Stimulated activated naive CD8-positive, alpha-beta T cell treated with anti-CD3 and anti-CD28 coated beads, Interleukin-15, Interleukin-2, amounts not matched to agents 100 ng/mL and 50 ng/mL, for 24 hours (primary cell): Measurements from ENCODE around the gene PRKCE.

Experiments
- H3K27ac Mint-ChIP-seq: one replicate; pipeline ENCODE4 v1.8.0; 2021; ENCODE audit warnings: mild to moderate bottlenecking, mixed read lengths
- H3K27me3 Mint-ChIP-seq: one replicate; pipeline ENCODE4 v1.8.0; 2021; ENCODE audit warnings: mixed read lengths
- H3K36me3 Mint-ChIP-seq: one replicate; pipeline ENCODE4 v1.8.0; 2021; ENCODE audit warnings: low read depth, mixed read lengths
- H3K4me1 Mint-ChIP-seq: one replicate; pipeline ENCODE4 v1.8.0; 2021; ENCODE audit warnings: low read depth, mixed read lengths
- H3K4me3 Mint-ChIP-seq: one replicate; pipeline ENCODE4 v1.8.0; 2021; ENCODE audit warnings: mild to moderate bottlenecking, mixed read lengths
- H3K9me3 Mint-ChIP-seq: one replicate; pipeline ENCODE4 v1.8.0; 2021; ENCODE audit warnings: mixed read lengths

PRKCE gene

GRCh38 chr2:45806563-45807358 is 155.3 kb downstream of the PRKCE start:
- Mint-ChIP-seq H3K4me1 (no peaks in the 10 kb centered on the region), H3K36me3 (no peaks in the 10 kb centered on the region), H3K9me3 (no peaks in the 10 kb centered on the region), H3K27me3 (no peaks in the 10 kb centered on the region), H3K27ac (no peak overlapping the region), H3K4me3 (no peak overlapping the region)

- no peak overlapping the region for H3K27ac Mint-ChIP-seq
- H3K9me3 Mint-ChIP-seq = no peaks in the 10 kb centered on the region
- H3K27me3 Mint-ChIP-seq = no peaks in the 10 kb centered on the region
- H3K4me3 Mint-ChIP-seq = no peak overlapping the region
- no peaks in the 10 kb centered on the region for H3K4me1 Mint-ChIP-seq
- no peaks in the 10 kb centered on the region for H3K36me3 Mint-ChIP-seq
Observed at GRCh38 chr2:45808294-45808800, 156.9 kb downstream of the PRKCE start.

DNA sequence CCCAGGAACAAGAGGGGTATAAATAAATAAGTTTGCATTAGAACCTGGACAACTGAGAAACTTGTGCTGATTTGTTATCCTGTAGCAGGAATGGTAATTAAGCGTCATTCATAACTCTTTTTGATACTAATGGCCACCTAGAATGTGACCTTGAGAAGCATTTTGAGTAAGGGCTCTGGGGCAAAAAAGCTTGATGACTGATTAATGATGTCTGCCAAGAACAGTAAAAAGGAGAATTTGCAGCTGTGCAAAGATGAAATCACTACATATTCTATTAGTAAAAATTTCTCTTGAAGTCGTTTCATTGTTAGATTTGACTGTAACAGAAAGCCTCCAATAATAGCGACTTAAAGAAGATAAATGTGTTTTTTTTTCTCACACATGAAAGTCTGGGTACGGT is 157.7 kb downstream of the PRKCE start:
- no peak overlapping the region for H3K4me3 Mint-ChIP-seq
- H3K36me3 Mint-ChIP-seq = no peaks in the 10 kb centered on the region
- H3K9me3 Mint-ChIP-seq = no peaks in the 10 kb centered on the region
- no peaks in the 10 kb centered on the region for H3K27me3 Mint-ChIP-seq
- H3K27ac Mint-ChIP-seq = no peak overlapping the region
- H3K4me1 Mint-ChIP-seq = no peaks in the 10 kb centered on the region

- H3K4me3 Mint-ChIP-seq = no peak overlapping the region
- no peaks in the 10 kb centered on the region for H3K9me3 Mint-ChIP-seq
- H3K36me3 Mint-ChIP-seq = no peaks in the 10 kb centered on the region
- no peaks in the 10 kb centered on the region for H3K4me1 Mint-ChIP-seq
- no peak overlapping the region for H3K27ac Mint-ChIP-seq
- H3K27me3 Mint-ChIP-seq = no peaks in the 10 kb centered on the region
Observed at GRCh38 chr2:45812011-45812500, 160.6 kb downstream of the PRKCE start.

GRCh38 chr2:45813003-45813941 is 161.8 kb downstream of the PRKCE start:
- Mint-ChIP-seq H3K36me3 (no peaks in the 10 kb centered on the region), H3K4me1 (no peaks in the 10 kb centered on the region), H3K27me3 (no peaks in the 10 kb centered on the region), H3K27ac (no peak overlapping the region), H3K4me3 (no peak overlapping the region), H3K9me3 (no peaks in the 10 kb centered on the region)

DNA sequence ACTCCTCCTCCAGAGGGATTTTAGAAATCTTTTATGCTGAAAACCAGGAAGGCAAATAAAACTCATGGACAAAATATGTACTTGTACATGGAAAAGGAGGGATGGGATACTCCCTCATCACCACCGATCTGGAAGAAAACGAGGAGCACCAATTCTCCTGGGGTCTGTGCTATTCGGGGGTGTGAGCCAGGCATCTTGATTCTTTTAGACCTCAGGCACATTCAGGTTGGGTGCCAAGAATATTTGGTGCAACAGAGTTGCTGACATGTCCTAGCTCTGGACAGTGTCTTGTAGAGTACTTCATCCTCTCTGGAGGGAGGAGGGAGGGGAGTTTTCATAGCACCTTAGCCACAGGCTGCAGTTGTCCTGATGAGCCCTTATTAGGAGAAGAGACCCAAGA is 163.0 kb downstream of the PRKCE start:
- peaks cover 2% of the 10 kb centered on the region for H3K4me1 Mint-ChIP-seq
- H3K27ac Mint-ChIP-seq = no peak overlapping the region
- H3K36me3 Mint-ChIP-seq = no peaks in the 10 kb centered on the region
- no peaks in the 10 kb centered on the region for H3K9me3 Mint-ChIP-seq
- H3K4me3 Mint-ChIP-seq = no peak overlapping the region
- no peaks in the 10 kb centered on the region for H3K27me3 Mint-ChIP-seq

DNA sequence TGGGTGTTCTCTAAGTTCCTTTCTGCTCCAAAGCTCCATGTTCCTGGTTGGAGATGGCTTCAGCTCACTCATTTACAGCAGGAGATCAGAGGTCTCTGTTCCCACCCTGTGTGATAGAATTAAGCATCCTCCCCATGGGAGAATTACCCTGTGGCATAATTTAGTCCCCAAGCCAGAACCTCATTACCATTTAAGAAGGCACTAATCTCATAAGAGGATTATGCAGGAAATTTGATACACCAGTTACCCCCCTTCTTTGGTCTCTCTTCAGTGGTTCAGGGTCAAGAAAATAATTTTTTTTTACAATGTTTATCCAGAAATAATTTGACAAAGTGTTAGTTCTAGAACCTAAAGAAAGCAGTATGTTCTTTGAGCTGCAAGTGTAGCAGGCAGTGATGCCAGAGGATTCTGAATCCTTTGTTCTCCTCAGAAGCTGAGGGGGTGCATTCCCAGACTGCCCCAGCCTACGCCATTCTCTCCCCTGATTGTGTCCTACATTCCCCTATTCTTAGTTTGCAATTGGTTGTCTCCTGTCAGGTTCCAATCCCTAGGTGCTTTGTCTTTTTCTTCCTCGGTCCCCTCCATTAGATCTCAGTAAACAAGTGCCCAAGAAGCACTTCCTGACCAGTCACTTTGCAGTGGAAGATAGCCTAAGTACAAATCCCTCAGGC is 163.6 kb downstream of the PRKCE start:
- no peak overlapping the region for H3K27ac Mint-ChIP-seq
- peaks cover 8% of the 10 kb centered on the region for H3K4me1 Mint-ChIP-seq
- H3K9me3 Mint-ChIP-seq = no peaks in the 10 kb centered on the region
- no peak overlapping the region for H3K4me3 Mint-ChIP-seq
- no peaks in the 10 kb centered on the region for H3K27me3 Mint-ChIP-seq
- H3K36me3 Mint-ChIP-seq = no peaks in the 10 kb centered on the region

- Mint-ChIP-seq H3K36me3 (no peaks in the 10 kb centered on the region), H3K27me3 (no peaks in the 10 kb centered on the region), H3K9me3 (no peaks in the 10 kb centered on the region), H3K4me3 (no peak overlapping the region), H3K27ac (no peak overlapping the region), H3K4me1 (peaks cover 13% of the 10 kb centered on the region)
Observed at GRCh38 chr2:45816272-45816671, 164.8 kb downstream of the PRKCE start.

DNA sequence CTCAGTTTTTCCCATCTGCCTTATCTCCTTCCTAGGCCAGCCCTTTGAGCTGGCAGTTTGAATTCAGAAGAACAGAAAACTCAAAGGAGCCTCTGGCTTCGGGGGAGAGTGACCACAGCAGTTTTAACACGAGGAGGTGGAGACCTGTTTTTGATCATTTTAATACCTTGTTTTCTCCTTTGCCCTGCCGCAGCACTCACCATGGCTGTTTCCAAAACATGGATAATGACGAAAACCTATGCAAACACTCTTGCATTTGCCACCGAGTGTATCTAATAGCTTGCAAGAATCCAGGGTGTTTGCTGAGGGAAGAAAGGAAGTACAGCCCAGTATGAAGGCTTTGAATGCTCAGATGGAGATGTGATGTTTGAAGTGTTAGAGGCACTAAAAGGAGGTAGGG is 167.1 kb downstream of the PRKCE start:
- Mint-ChIP-seq H3K36me3 (no peaks in the 10 kb centered on the region), H3K27ac (no peak overlapping the region), H3K27me3 (no peaks in the 10 kb centered on the region), H3K4me1 (peaks cover 13% of the 10 kb centered on the region), H3K9me3 (no peaks in the 10 kb centered on the region), H3K4me3 (no peak overlapping the region)

GRCh38 chr2:45820048-45820447 is 168.6 kb downstream of the PRKCE start:
- Mint-ChIP-seq H3K36me3 (no peaks in the 10 kb centered on the region), H3K27me3 (no peaks in the 10 kb centered on the region), H3K4me1 (peaks cover 18% of the 10 kb centered on the region), H3K4me3 (no peak overlapping the region), H3K27ac (no peak overlapping the region), H3K9me3 (no peaks in the 10 kb centered on the region)

DNA sequence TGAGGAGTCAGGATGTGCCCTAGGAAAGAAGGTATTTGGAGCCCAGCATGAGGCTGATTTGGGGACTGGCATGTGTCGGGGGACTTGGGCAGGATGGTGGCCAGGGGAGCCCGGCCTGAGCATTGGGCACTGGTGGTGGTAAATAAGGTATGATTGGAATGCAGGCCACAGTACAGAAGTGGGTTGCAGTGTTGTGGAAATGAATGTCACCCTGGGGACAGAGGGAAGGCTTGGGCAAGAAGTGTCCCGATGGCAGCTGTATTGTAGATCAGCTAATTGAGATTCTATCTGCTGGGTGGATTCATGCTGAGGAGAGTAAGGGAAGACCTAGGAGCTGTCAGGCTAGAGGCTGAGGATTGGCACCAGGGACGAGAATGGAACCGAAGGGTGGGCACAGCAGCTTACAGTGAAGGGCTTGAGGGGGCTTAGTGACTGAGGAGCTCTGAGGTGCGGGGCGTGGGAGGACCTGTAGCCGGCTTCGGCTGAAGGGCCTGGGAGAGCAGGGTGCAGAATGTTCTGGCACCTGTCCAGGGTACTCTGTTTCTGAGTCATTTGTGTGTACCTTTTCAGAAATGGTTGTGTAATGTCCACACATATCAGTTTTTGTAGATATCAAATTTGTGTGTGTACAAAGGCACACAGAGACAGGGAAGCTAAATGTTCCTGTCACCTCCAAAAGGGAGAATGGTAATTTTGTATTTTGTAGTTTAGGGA is 170.2 kb downstream of the PRKCE start:
- Mint-ChIP-seq H3K4me3 (no peak overlapping the region), H3K27ac (no peak overlapping the region), H3K4me1 (peaks cover 24% of the 10 kb centered on the region), H3K27me3 (no peaks in the 10 kb centered on the region), H3K36me3 (no peaks in the 10 kb centered on the region), H3K9me3 (no peaks in the 10 kb centered on the region)

GRCh38 chr2:45822272-45822630 is 170.8 kb downstream of the PRKCE start:
- H3K4me1 Mint-ChIP-seq = peaks cover 30% of the 10 kb centered on the region
- no peaks in the 10 kb centered on the region for H3K36me3 Mint-ChIP-seq
- H3K4me3 Mint-ChIP-seq = no peak overlapping the region
- H3K27me3 Mint-ChIP-seq = no peaks in the 10 kb centered on the region
- H3K9me3 Mint-ChIP-seq = no peaks in the 10 kb centered on the region
- no peak overlapping the region for H3K27ac Mint-ChIP-seq

DNA sequence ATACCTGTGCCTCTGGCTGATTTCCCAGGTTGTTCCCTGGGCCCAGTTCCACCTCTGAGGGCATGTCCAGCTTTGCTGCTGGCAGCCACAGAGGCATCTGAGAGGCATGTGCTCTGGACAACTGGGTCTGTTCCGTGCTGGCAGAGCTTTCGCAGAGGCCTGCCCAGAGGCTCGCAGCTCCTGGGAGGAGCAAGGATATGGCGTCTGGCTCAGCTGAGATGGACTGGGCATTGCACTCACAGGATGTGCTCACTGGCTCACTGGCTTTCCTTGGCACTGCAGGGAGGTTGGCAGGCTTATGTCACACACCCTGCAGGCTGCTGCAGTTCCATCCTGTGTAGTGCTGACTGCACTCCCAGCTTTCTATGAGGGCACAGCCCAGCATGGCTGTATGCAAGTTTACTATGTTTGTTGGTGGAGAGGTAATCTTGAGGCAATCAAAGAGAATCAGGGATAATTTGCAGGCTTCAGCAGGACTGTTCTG is 172.3 kb downstream of the PRKCE start:
- no peaks in the 10 kb centered on the region for H3K27me3 Mint-ChIP-seq
- H3K9me3 Mint-ChIP-seq = no peaks in the 10 kb centered on the region
- no peaks in the 10 kb centered on the region for H3K36me3 Mint-ChIP-seq
- no peak overlapping the region for H3K4me3 Mint-ChIP-seq
- H3K27ac Mint-ChIP-seq = no peak overlapping the region
- peaks cover 31% of the 10 kb centered on the region for H3K4me1 Mint-ChIP-seq

DNA sequence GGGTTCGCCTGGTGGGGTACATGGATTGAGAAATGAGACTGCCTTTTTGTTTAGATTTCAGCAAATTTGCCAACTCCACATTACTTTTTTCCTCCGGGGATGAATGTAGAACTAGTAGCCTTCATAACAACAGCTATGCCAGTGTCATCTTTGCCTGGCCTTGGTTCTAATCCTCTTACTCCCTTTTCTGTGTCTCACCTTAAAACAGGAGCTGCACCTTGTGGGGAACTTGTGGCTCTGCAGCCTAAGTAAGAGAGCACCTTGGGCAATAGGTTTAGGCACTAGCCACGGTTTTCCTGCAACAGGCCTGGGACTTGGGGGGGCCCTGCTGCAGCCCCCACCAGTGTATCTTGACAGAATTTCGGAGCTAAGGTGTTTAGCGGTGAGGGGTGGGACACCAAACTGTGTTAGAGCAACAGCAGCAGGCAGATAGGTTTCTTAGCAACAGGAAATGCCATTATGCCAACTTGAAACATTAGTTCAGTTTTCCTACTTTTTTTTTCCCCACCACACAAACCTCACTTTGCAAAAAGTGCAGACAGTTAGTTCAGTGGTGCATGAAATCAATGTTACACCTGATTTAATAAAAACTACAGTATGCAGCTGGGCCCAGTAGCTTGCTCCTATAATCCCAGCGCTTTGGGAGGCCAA is 173.7 kb downstream of the PRKCE start:
- H3K27me3 Mint-ChIP-seq = no peaks in the 10 kb centered on the region
- H3K27ac Mint-ChIP-seq = no peak overlapping the region
- no peaks in the 10 kb centered on the region for H3K9me3 Mint-ChIP-seq
- H3K4me1 Mint-ChIP-seq = peaks cover 22% of the 10 kb centered on the region
- no peaks in the 10 kb centered on the region for H3K36me3 Mint-ChIP-seq
- no peak overlapping the region for H3K4me3 Mint-ChIP-seq
